ENCODE data around the gene TANGO2.

TANGO2 gene

DNA sequence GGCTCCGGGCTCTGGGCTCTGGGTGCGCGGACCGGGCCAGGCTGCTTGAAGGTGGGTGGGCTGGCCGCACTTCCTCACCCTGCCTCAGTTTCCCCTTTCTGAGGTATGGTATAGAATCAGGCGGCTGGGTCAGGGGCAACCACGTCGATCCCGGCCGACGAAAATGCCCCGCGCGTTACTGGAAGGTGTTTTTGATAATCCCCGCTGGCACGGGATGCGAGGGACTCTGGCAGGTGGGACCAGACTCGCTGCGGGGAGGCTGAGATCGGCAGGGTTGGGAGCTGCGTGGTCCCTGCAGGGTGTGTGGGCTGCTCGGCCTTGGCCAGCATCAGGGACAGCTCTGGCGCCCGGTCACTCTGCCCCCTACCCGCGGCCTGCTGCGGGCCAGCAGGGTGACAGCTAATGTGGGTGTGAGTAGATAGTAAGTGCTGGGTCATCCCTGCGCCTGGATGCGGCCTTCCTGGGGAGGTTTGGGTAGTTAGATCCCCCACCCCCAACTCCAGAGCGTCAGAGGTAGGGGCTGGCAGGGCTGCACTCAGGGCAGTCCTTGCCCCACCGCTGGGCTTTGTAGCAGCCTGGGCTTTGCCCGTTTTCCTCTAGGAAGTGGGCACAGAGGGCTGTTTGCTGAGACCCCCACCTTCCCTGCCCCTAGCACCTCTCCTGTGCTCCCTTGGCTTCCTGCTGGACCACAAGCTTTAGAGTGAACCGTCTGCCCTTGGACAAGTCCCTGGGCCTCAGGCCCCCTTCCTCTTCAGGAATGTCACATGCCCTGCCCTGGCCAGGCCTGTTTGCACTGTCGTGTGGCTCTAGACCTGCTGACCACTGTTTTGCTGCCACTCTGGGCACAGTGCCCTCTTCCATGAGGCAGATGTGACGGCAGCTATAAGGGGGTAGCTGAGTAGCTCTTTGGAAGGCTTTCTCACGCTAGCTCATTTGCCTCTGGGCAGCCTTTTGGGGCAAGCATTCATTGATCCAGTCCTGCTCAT, 579 bp downstream of the TANGO2 start:
- TF ChIP-seq, protein P1, sequence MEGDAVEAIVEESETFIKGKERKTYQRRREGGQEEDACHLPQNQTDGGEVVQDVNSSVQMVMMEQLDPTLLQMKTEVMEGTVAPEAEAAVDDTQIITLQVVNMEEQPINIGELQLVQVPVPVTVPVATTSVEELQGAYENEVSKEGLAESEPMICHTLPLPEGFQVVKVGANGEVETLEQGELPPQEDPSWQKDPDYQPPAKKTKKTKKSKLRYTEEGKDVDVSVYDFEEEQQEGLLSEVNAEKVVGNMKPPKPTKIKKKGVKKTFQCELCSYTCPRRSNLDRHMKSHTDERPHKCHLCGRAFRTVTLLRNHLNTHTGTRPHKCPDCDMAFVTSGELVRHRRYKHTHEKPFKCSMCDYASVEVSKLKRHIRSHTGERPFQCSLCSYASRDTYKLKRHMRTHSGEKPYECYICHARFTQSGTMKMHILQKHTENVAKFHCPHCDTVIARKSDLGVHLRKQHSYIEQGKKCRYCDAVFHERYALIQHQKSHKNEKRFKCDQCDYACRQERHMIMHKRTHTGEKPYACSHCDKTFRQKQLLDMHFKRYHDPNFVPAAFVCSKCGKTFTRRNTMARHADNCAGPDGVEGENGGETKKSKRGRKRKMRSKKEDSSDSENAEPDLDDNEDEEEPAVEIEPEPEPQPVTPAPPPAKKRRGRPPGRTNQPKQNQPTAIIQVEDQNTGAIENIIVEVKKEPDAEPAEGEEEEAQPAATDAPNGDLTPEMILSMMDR (IDR thresholded peaks at IDR 0.05; ENCODE audit: borderline replicate concordance, insufficient read depth, low read depth, low read length), result no peak
- peak overlapping the region; percentile 92 for H3K4me3 ChIP-seq (ENCODE audit: low read depth, low read length)

DNA sequence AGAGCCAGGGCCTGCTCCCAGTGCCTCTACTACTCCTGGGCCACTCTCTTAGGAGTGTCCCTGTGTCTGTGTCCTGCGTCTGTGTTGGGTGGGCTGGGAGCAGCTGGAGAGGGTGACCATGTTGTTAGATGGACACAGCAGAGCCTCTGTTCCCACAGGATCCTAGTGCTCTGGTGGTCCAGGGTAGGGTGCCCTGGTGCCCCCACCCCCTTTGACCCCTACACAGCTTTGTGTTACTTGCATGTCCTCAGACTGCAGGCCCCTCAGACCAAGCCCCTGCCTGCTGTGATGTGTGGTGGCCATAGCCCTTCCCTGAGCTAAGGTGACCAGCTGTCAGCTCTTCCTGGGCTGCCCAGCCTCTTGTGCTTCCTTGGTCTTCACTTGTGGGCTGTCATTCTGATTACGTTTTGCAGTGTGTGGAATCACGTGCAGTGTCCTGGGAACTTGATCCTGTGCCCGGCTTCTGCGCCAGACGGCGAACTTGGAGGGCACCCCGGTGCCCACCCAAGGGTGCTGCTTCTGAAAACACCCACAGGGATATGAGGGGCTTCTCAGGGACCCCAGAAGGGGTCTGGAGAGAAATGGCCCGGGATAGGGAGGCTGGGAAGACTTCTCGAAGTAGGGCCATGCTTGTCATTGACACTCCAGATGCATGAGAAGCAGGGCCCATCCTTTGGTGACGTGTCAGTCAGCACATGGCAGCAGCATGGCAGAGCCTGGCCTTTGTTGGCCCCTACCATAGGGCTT, 1.5 kb downstream of the TANGO2 start:
- peak overlapping the region; percentile 92 for H3K4me3 ChIP-seq (ENCODE audit: low read depth, low read length)
- TF ChIP-seq, protein P1 (IDR thresholded peaks at IDR 0.05; ENCODE audit: borderline replicate concordance, insufficient read depth, low read depth, low read length), result no peak

DNA sequence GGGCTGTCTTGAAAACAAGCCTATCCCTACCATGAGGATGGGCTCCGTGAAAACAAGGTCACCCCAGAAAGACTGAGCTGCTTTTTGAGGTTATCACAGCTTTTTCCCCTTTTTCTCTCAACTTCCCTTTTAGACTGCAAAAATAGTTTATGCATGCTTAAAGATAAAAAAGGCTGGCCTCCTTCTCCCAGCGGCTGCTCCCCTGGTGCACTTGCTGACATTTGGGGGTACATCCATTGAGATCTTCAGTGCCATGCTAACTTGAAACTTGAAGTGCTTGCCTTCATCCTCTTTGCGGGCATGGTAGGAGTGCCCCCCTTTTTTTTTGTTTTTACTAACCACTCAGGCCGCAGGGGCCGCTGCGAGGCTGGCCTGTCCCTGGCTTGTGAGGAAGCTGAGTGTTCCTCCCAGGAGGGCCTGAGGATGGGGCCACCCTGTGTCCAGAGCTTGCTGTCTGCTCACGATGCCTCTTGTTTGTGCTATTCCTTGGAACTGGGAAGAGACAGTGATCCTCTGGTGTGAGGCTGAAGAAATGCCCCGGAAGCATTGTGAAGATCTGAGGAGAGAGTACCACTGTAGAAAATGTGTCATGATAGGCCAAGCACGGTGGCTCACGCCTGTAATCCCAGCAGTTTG, 2.2 kb downstream of the TANGO2 start:
- no peak overlapping the region for H3K4me3 ChIP-seq (ENCODE audit: low read depth, low read length)
- TF ChIP-seq, protein P1 (IDR thresholded peaks at IDR 0.05; ENCODE audit: borderline replicate concordance, insufficient read depth, low read depth, low read length), result no peak

DNA sequence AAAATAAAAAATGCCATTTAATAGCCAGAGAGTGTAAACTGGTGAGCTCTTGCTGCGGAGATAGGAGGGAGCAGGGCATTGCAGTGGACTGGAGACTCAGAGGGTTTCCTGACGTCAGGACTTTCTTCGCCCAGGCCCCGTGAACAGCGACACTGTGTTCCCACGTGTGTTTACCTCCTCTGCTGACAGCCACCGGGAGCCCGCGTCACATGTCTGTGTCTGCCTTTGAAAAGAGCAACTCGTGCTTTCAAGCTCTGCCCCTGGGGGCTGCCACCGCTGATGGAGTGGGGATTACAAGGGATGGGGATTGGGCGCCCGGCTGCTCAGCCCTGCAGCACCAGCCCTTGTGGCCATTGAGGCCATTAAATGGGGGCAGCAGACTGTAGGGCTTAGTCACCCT, 3.3 kb downstream of the TANGO2 start:
- H3K4me3 ChIP-seq (ENCODE audit: low read depth, low read length), result no peak overlapping the region
- TF ChIP-seq, protein P1 (IDR thresholded peaks at IDR 0.05; ENCODE audit: borderline replicate concordance, insufficient read depth, low read depth, low read length), result no peak

DNA sequence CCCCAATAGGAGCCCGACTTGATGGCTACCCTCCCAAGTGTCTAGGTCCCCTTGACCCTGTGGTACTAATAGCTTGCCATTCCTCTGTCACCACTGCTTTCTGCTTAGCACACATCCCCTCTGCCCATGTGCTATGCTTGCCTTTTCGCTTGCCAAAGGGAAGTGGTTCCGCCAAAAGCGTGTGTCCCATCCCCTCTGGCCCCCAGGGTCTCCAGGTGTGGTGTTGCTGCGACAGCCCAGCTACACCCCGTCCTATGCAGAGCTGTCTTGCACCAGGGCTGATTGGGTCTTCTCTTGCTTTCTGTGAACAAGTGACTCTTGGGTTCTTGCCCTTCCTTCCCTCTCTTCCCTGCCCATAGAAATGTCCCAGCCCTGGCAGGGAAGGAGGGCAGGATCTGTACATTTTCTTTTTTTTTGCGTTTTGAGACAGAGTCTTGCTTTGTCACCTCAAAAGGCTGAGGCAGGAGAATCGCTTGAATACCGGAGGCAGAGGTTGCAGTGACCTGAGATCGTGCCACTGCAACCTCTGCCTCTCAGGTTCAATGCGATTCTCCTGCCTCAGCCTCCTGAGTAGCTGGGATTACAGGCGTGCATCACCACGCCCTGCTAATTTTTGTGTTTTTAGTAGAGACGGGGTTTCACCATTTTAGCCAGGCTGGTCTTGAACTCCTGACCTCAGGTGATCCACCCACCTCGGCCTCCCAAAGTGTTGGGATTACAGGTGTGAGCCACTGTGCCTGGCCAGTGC, 3.9 kb downstream of the TANGO2 start:
- no peak overlapping the region for H3K4me3 ChIP-seq (ENCODE audit: low read depth, low read length)
- TF ChIP-seq, protein P1 (IDR thresholded peaks at IDR 0.05; ENCODE audit: borderline replicate concordance, insufficient read depth, low read depth, low read length), result no peak

DNA sequence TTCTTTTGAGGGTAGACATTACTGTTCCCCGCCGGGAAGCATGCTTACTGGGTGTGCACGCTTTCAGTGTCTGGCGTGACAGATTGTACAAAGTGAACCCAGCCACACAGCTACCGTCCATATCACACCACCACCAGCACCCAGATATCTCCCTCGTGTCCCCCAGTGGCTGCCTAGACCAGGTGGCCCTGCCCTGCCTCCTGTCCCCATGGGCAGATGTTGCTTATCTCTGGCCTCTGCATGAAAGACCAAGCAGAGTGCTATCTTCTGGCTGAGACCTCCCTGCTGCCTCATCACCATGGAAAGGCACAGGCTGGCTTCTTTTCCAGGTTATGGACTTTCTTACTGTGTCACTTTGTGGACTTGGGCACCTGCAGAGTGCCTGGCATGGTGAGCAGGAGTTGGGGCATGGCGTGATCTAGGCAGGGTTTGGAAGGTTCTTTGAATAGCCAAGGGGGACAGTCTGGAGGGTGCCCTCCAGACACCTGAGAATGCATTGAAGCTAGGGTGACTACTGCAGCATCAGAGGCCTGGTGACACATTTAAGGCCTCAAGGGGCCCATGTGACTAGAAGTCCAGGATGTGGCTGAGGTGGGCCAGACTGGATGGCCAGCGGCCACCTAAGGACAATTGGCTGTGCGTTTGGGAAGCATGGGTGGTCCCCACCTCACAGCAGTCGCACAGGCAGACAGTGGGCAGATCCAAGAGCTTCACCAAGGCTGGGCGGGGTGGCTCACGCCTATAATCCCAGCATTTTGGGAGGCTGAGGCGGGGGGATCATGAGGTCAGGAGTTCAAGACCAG, 4.7 kb downstream of the TANGO2 start:
- H3K4me3 ChIP-seq (ENCODE audit: low read depth, low read length), result no peak overlapping the region
- TF ChIP-seq, protein P1 (IDR thresholded peaks at IDR 0.05; ENCODE audit: borderline replicate concordance, insufficient read depth, low read depth, low read length), result no peak
